Activated naive CD8-positive, alpha-beta T cell treated with anti-CD3 and anti-CD28 coated beads, Interleukin-2, amount 10 ng/mL, durations not matched to agents 7 days and 5 days (primary cell): ENCODE measurements around the gene SIRT7. TPM values are rescaled to one million over a fixed set of nuclear protein-coding genes. Genes with fewer than 3 reads are reported as not detected.

Experiments used
- ATAC-seq: fragments of 150-1000 bp; cut with Tn5 transposase; one replicate; pipeline ENCODE4 v1.10.0; 2021; ENCODE audit warnings: low read depth, moderate library complexity
- POLR2A ChIA-PET: fragments of 350-600 bp; sonication (Branson Sonifier 250); formaldehyde crosslinking; loops from one replicate; lab custom pipeline; 2021; ENCODE audit warnings: antibody characterized with exemption; lab: Charles Lee
- DNase-seq: peaks from one replicate; pipeline ENCODE4 v3.0.0; 2021
- H3K27ac Mint-ChIP-seq: one replicate; pipeline ENCODE4 v1.8.0; 2022; ENCODE audit warnings: mild to moderate bottlenecking, mixed read lengths
- H3K27me3 Mint-ChIP-seq: one replicate; pipeline ENCODE4 v1.8.0; 2022; ENCODE audit warnings: mild to moderate bottlenecking, moderate library complexity, mixed read lengths
- H3K36me3 Mint-ChIP-seq: one replicate; pipeline ENCODE4 v1.8.0; 2021; ENCODE audit warnings: mild to moderate bottlenecking, mixed read lengths
- H3K4me1 Mint-ChIP-seq: one replicate; pipeline ENCODE4 v1.8.0; 2021; ENCODE audit warnings: mixed read lengths
- H3K4me3 Mint-ChIP-seq: one replicate; pipeline ENCODE4 v1.8.0; 2022; ENCODE audit warnings: mild to moderate bottlenecking, moderate library complexity, mixed read lengths
- H3K9me3 Mint-ChIP-seq: one replicate; pipeline ENCODE4 v1.8.0; 2021; ENCODE audit warnings: mixed read lengths
- total RNA-seq, 2 experiments: library from RNA; stranded (reverse); gene quantifications; one replicate each; pipeline ENCODE4 v1.2.3, GENCODE V29; 2021

Gene SIRT7
- total RNA-seq, 2 experiments from 2014 or later, result 64.8 to 65.2 TPM

DNA sequence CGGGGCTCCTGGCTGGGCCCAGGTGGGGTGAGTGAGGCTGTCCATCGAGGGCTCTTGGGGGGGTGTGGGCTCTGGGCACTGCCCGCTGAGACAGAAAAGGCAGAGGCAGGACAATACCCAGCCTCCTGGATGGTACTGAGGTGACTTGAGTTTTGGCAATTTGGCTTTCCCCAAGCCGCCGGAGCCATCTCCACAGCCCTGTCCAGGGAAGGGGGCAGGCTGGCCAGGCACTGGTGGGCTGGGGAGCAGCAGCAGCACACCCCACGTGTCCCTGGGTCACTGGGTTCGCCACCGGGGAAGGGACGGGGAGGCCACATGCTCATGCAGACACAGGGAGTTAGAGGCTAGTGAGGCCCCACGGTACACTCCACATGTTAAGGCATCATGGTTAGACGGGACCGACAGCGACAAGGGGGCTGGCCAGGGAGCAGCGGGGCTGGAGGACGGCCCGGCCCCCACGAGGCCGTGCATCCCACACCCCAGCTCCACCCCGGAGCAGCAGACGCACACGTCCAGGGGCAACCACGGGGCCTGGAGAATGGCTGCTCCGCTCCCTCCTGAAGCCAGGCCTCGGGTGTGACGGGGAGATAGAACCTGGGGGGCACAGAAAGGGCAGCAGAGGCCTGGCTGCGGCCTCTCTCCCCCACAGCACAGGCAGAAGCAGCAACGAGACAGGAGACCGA lies 49.8 kb downstream of the SIRT7 start:
- Mint-ChIP-seq H3K4me3 (peak overlapping the region; percentile 51), H3K4me1 (peaks cover 27% of the 10 kb centered on the region), H3K9me3 (no peaks in the 10 kb centered on the region), H3K36me3 (peaks cover 11% of the 10 kb centered on the region), H3K27me3 (no peaks in the 10 kb centered on the region), H3K27ac (peak overlapping the region; percentile 71)
- POLR2A ChIA-PET, result no interaction called here
- DNase-seq (no peak), ATAC-seq (no peak)

DNA sequence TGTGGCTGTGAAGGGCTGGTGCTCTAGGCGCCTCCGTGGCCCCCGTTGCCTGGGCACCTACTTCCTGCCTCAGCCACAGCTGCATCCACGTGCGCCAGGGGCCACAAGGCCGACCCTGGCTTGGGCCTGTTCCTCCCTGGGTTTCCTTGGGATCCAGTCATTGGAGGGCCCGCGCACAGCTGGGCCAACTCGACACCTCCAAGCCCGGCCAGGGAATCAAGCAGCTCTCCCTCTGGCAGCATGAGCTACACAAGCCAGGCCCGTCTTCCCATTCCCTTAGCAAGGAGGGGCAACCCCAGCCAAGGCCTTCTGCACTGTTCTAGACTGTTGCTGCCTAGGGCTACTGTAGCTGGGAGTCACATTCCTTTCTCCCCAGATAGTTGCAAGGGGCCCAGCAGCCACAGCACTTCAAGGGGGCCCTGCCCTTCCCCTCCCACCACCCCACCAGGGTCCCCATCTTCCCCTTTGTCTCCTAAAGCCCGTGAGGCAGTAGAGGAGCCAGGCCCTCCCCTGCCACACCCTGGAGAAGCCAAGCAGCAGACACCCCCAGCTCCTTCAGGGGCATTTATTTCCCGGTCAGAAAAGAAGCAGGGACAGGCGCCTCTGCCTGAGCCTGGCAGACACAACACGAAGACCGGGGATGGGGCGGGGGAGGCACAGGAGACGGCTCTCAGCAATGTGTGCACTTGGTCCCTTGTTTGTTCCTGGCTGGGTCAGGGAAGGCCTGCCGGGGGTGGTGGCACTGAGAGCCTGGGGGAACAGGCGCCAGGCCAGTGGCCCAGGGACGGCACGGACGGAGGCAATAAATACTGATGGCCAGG lies 50.6 kb downstream of the SIRT7 start:
- DNase-seq (peak; percentile 54), ATAC-seq (no peak)
- POLR2A ChIA-PET, result interaction anchor here (0.6 to 1.7 kb wide), 4 partner anchors 13 to 184 kb away, joined by 5 to 8 read pairs (median 6); partner anchors contain the start of genes ARL16 and HGS

DNA sequence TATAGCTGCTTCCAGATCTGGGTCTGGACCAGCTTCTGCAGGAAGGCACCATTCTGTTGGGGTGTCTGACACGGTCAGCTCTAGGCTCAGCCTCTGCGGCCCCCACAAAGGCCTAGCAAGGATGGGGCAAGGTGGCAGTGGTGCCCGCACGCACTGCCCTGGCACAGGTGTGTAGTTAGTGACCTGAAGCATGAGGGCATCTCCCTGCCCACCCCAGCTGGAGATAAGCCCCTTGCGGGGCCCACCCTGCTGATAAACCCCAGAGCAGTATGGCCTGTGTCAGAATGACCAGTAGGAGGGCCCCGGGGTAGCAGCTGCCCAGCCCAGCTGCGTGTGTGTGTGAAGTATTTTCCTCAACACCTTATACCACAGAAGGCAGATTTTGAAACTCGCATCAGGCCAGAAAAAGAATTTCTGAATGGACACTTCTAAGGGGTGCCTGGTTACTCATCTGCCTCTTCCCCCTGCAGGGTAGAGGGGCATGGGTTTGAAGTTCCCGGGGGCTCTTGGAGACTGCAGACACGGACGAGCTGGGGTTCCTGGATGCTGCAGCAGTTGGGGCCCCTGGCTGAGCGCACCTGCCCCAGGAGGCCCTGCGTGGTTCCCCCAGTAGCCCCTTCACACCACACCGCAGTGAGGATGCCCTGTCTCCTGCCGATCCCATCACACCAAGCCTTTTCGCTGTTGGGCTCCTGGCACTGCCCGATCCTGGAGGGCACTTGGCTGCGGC lies 51.4 kb downstream of the SIRT7 start:
- peak overlapping the region; percentile 71 for H3K27ac Mint-ChIP-seq
- DNase-seq (no peak), ATAC-seq (no peak)
- H3K4me1 Mint-ChIP-seq, result peaks cover 27% of the 10 kb centered on the region
- H3K4me3 Mint-ChIP-seq, result peak overlapping the region; percentile 15
- peaks cover 18% of the 10 kb centered on the region for H3K36me3 Mint-ChIP-seq
- H3K9me3 Mint-ChIP-seq, result no peaks in the 10 kb centered on the region
- no peaks in the 10 kb centered on the region for H3K27me3 Mint-ChIP-seq
- POLR2A ChIA-PET, result interaction anchor here (0.6 to 1.7 kb wide), 5 partner anchors 13 to 183 kb away, joined by 3 to 8 read pairs (median 6); partner anchors contain the start of genes ARL16 and HGS

More for the DNA sequence above, 50.6 kb downstream of the SIRT7 start:
- no peaks in the 10 kb centered on the region for H3K27me3 Mint-ChIP-seq
- H3K4me1 Mint-ChIP-seq, result peaks cover 28% of the 10 kb centered on the region
- H3K36me3 Mint-ChIP-seq, result peaks cover 16% of the 10 kb centered on the region
- H3K9me3 Mint-ChIP-seq, result no peaks in the 10 kb centered on the region
- peak overlapping the region; percentile 71 for H3K27ac Mint-ChIP-seq
- peak overlapping the region; percentile 15 for H3K4me3 Mint-ChIP-seq

- peak overlapping the region; percentile 4 for H3K4me3 Mint-ChIP-seq
- POLR2A ChIA-PET, result interaction anchor here (1.0 to 1.7 kb wide), 3 partner anchors 14 to 153 kb away, joined by 3 to 6 read pairs (median 5); no protein-coding TSS in a partner anchor
Observed at GRCh38 chr17:81865733-81866439, 52.1 kb downstream of the SIRT7 start.

GRCh38 chr17:81865358-81865732 lies 52.6 kb downstream of the SIRT7 start:
- peaks cover 18% of the 10 kb centered on the region for H3K36me3 Mint-ChIP-seq
- POLR2A ChIA-PET, result interaction anchor here (1.0 to 1.6 kb wide), 2 partner anchors 15 to 153 kb away, joined by 3 to 5 read pairs; no protein-coding TSS in a partner anchor
- DNase-seq, result no peak
- peaks cover 27% of the 10 kb centered on the region for H3K4me1 Mint-ChIP-seq
- no peak for ATAC-seq
- H3K9me3 Mint-ChIP-seq, result no peaks in the 10 kb centered on the region
- no peaks in the 10 kb centered on the region for H3K27me3 Mint-ChIP-seq
- H3K4me3 Mint-ChIP-seq, result peak overlapping the region; percentile 4
- H3K27ac Mint-ChIP-seq, result peak overlapping the region; percentile 71

More at GRCh38 chr17:81865733-81866439, 52.1 kb downstream of the SIRT7 start:
- no peak for DNase-seq
- H3K9me3 Mint-ChIP-seq, result no peaks in the 10 kb centered on the region
- peaks cover 18% of the 10 kb centered on the region for H3K36me3 Mint-ChIP-seq
- ATAC-seq, result no peak
- H3K27ac Mint-ChIP-seq, result peak overlapping the region; percentile 71
- peaks cover 27% of the 10 kb centered on the region for H3K4me1 Mint-ChIP-seq
- no peaks in the 10 kb centered on the region for H3K27me3 Mint-ChIP-seq

GRCh38 chr17:81863833-81864768 lies 53.9 kb downstream of the SIRT7 start:
- POLR2A ChIA-PET, result interaction anchor here (0.8 kb wide), 1 partner anchor 8 kb away, joined by 4 read pairs; no protein-coding TSS in a partner anchor
- Mint-ChIP-seq H3K4me3 (no peak overlapping the region), H3K4me1 (peaks cover 28% of the 10 kb centered on the region), H3K9me3 (no peaks in the 10 kb centered on the region), H3K36me3 (peaks cover 16% of the 10 kb centered on the region), H3K27me3 (no peaks in the 10 kb centered on the region), H3K27ac (peak overlapping the region; percentile 89)
- ATAC-seq, result no peak
- no peak for DNase-seq

GRCh38 chr17:81863123-81863675 lies 54.8 kb downstream of the SIRT7 start:
- Mint-ChIP-seq H3K9me3 (no peaks in the 10 kb centered on the region), H3K27me3 (no peaks in the 10 kb centered on the region), H3K4me1 (peaks cover 30% of the 10 kb centered on the region), H3K27ac (peak overlapping the region; percentile 89), H3K36me3 (peaks cover 18% of the 10 kb centered on the region), H3K4me3 (peak overlapping the region; percentile 85)
- POLR2A ChIA-PET, result interaction anchor here (0.8 kb wide), 1 partner anchor 9 kb away, joined by 4 read pairs; no protein-coding TSS in a partner anchor
- ATAC-seq, result no peak
- no peak for DNase-seq

Other genes starting within 250 kb of the SIRT7 start
- gene ARL16, start 234.4 kb downstream of the SIRT7 start, total RNA-seq, result 10 to 100 TPM; 17.7 to 19.0 TPM
- 100 to 1,000 TPM; 152 to 164 TPM for gene HGS, start 234.2 kb downstream of the SIRT7 start, total RNA-seq
- 10 to 100 TPM; 55.1 to 59.2 TPM for gene MRPL12, start 214.8 kb downstream of the SIRT7 start, total RNA-seq
- gene SLC25A10, start 205.9 kb downstream of the SIRT7 start, total RNA-seq, result 10 to 100 TPM; 22.0 to 25.1 TPM
- gene GCGR, start 114.0 kb downstream of the SIRT7 start, total RNA-seq, result not detected
- gene MCRIP1, start 84.9 kb downstream of the SIRT7 start, total RNA-seq, result 10 to 100 TPM; 56.5 to 58.3 TPM
- gene PPP1R27, start 83.1 kb downstream of the SIRT7 start, total RNA-seq, result not detected
- gene P4HB, start 57.6 kb downstream of the SIRT7 start, total RNA-seq, result 100 to 1,000 TPM; 319 to 347 TPM
- gene ARHGDIA, start 46.8 kb downstream of the SIRT7 start, total RNA-seq, result 100 to 1,000 TPM; 538 to 539 TPM
- gene ALYREF, start 26.6 kb downstream of the SIRT7 start, total RNA-seq, result 100 to 1,000 TPM; 135 to 152 TPM
- 100 to 1,000 TPM; 102 to 106 TPM for gene ANAPC11, start 26.5 kb downstream of the SIRT7 start, total RNA-seq
- 1 to 10 TPM in 1 of 2 experiments, under 1 TPM in 1; 0.47 to 1.0 TPM for gene NPB, start 15.9 kb downstream of the SIRT7 start, total RNA-seq
- gene PCYT2, start 6.8 kb downstream of the SIRT7 start, total RNA-seq, result 10 to 100 TPM; 39.3 to 44.5 TPM
- gene MAFG, start 9.6 kb upstream of the SIRT7 start, total RNA-seq, result 10 to 100 TPM; 18.3 to 20.4 TPM
- gene PYCR1, start 19.1 kb upstream of the SIRT7 start, total RNA-seq, result 10 to 100 TPM; 12.1 to 17.8 TPM
- gene MYADML2, start 29.1 kb upstream of the SIRT7 start, total RNA-seq, result not detected
- under 1 TPM; 0.25 to 0.26 TPM for gene NOTUM, start 43.0 kb upstream of the SIRT7 start, total RNA-seq
- 10 to 100 TPM; 34.4 to 35.1 TPM for gene ASPSCR1, start 59.5 kb upstream of the SIRT7 start, total RNA-seq
- 10 to 100 TPM; 62.0 to 64.7 TPM for gene CENPX, start 104.7 kb upstream of the SIRT7 start, total RNA-seq
- gene LRRC45, start 105.1 kb upstream of the SIRT7 start, total RNA-seq, result 10 to 100 TPM; 41.6 to 45.1 TPM
- 1 to 10 TPM; 6.7 to 7.6 TPM for gene RAC3, start 113.5 kb upstream of the SIRT7 start, total RNA-seq
- 100 to 1,000 TPM; 110 to 115 TPM for gene DCXR, start 119.5 kb upstream of the SIRT7 start, total RNA-seq
- gene RFNG, start 133.6 kb upstream of the SIRT7 start, total RNA-seq, result 10 to 100 TPM; 28.7 to 28.8 TPM
- 10 to 100 TPM; 76.0 to 79.8 TPM for gene GPS1, start 133.7 kb upstream of the SIRT7 start, total RNA-seq
- 100 to 1,000 TPM; 126 to 130 TPM for gene DUS1L, start 147.6 kb upstream of the SIRT7 start, total RNA-seq
- 100 to 1,000 TPM; 154 to 163 TPM for gene FASN, start 180.1 kb upstream of the SIRT7 start, total RNA-seq